SK-N-SH (cell line): Measurements from ENCODE around the gene LAMC2. TPM values are rescaled to one million over a fixed set of nuclear protein-coding genes. Genes with fewer than 3 reads are reported as not detected.

Experiments
- CTCF ChIA-PET: fragments of 300-600, 350-600 bp; formaldehyde crosslinking; extraction: SDS; loops from one replicate; lab custom pipeline; 2021; lab: Yijun Ruan, JAX
- POLR2A ChIA-PET: fragments of 350-600 bp; sonication (Branson Sonifier 250); formaldehyde crosslinking; extraction: SDS; loops from one replicate; lab custom pipeline; 2020; ENCODE audit warnings: antibody characterized with exemption, inconsistent platforms; lab: Yijun Ruan, JAX
- DNase-seq: peaks from one replicate; pipeline ENCODE4 v3.0.0; 2012
- H2AFZ ChIP-seq: fragments of 200-600 bp; sonication (generic); 2 replicates; pipeline ENCODE4 v1.8.1; 2016; ENCODE audit warnings: antibody characterized with exemption, mild to moderate bottlenecking, low read depth
- H3F3A ChIP-seq: fragments of 200-600 bp; sonication (generic); replicated peaks from 2 replicates; pipeline ENCODE3; 2016; ENCODE audit warnings: antibody characterized with exemption, mild to moderate bottlenecking; ENCODE audit not compliant: insufficient read depth
- H3K27ac ChIP-seq, 2 experiments: fragments of 200-500 bp in 1 of 2; fragments of 200-600 bp in 1 of 2; sonication (Bioruptor generic) in 1 of 2; sonication (generic), shearing (Covaris generic) in 1 of 2; 2 replicates each; pipeline versions ENCODE4 v1.5.1 to v1.6.1; 2014 to 2016; ENCODE audit warnings: low read depth in 2 of 2, inconsistent platforms in 1 of 2, low read length in 1 of 2, mild to moderate bottlenecking in 1 of 2, mixed read lengths in 1 of 2
- H3K27me3 ChIP-seq: fragments of 200-600 bp; sonication (generic), shearing (Covaris generic); 2 replicates; pipeline ENCODE4 v1.6.1; 2016; ENCODE audit warnings: mixed run types; ENCODE audit not compliant: insufficient read depth
- H3K36me3 ChIP-seq, 2 experiments: fragments of 200-500 bp in 1 of 2; fragments of 200-600 bp in 1 of 2; sonication (Bioruptor generic) in 1 of 2; sonication (generic) in 1 of 2; replicated peaks in 1 of 2; 2 replicates each; pipeline versions ENCODE3 to v1.5.1; 2014 to 2016; ENCODE audit warnings: low read length in 1 of 2, mild to moderate bottlenecking in 1 of 2; ENCODE audit not compliant: insufficient read depth in 2 of 2, control insufficient read depth in 1 of 2
- H3K4me1 ChIP-seq, 2 experiments: fragments of 200-500 bp in 1 of 2; fragments of 200-600 bp in 1 of 2; sonication (Bioruptor generic) in 1 of 2; sonication (generic), shearing (Covaris generic) in 1 of 2; 2 replicates each; pipeline versions ENCODE4 v1.5.1 to v1.6.1; 2014 to 2016; ENCODE audit warnings: low read depth in 1 of 2, low read length in 1 of 2, mixed run types in 1 of 2; ENCODE audit not compliant: insufficient read depth in 2 of 2, control insufficient read depth in 1 of 2
- H3K4me2 ChIP-seq: fragments of 200-600 bp; sonication (generic), shearing (Covaris generic); 2 replicates; pipeline ENCODE4 v1.6.1; 2017; ENCODE audit warnings: mixed run types
- H3K4me3 ChIP-seq, 2 experiments: fragments of 200-500 bp in 1 of 2; fragments of 200-600 bp in 1 of 2; sonication (Bioruptor generic) in 1 of 2; sonication (generic), shearing (Covaris generic) in 1 of 2; 2 replicates each; pipeline versions ENCODE4 v1.5.1 to v1.8.1; 2014 to 2016; ENCODE audit warnings: low read depth in 2 of 2, inconsistent platforms in 1 of 2, low read length in 1 of 2, mild to moderate bottlenecking in 1 of 2, mixed read lengths in 1 of 2, moderate library complexity in 1 of 2
- H3K79me2 ChIP-seq: fragments of 200-600 bp; sonication (generic); 2 replicates; pipeline ENCODE4 v1.8.1; 2017; ENCODE audit warnings: mild to moderate bottlenecking; ENCODE audit not compliant: insufficient read depth
- H3K9ac ChIP-seq: fragments of 200-600 bp; sonication (generic); 2 replicates; pipeline ENCODE4 v1.6.1; 2017; ENCODE audit warnings: mixed run types
- H3K9me2 ChIP-seq: fragments of 200-600 bp; sonication (generic); 2 replicates; pipeline ENCODE4 v1.6.1; 2017; ENCODE audit warnings: mixed run types
- H3K9me3 ChIP-seq: fragments of 200-600 bp; sonication (generic); 2 replicates; pipeline ENCODE4 v1.6.1; 2017; ENCODE audit warnings: mixed run types, mild to moderate bottlenecking, moderate library complexity
- H4K20me1 ChIP-seq: fragments of 200-600 bp; sonication (generic); 2 replicates; pipeline ENCODE4 v1.6.1; 2017; ENCODE audit warnings: mild to moderate bottlenecking, mixed run types; ENCODE audit not compliant: insufficient read depth
- ELF1 ChIP-seq: IDR thresholded peaks from 2 replicates; pipeline ENCODE4 v1.4.0; 2012
- FOSL2 ChIP-seq: IDR thresholded peaks from 2 replicates; pipeline ENCODE4 v1.4.0; 2012; ENCODE audit warnings: low read depth, mild to moderate bottlenecking, moderate library complexity, borderline replicate concordance
- FOXJ3 ChIP-seq: sonication (generic); formaldehyde crosslinking; IDR thresholded peaks from 2 replicates; pipeline ENCODE4 v1.5.1; 2020; ENCODE audit warnings: mild to moderate bottlenecking, missing genetic modification reagents
- GABPA ChIP-seq: IDR thresholded peaks from 2 replicates; pipeline ENCODE4 v1.4.0; 2012; ENCODE audit warnings: low read depth, mild to moderate bottlenecking
- GATA2 ChIP-seq: sonication (generic); formaldehyde crosslinking; IDR thresholded peaks from 2 replicates; pipeline ENCODE4 v1.5.0; 2020; ENCODE audit warnings: mild to moderate bottlenecking, missing genetic modification reagents
- MEF2A ChIP-seq: IDR thresholded peaks from 2 replicates; pipeline ENCODE4 v1.4.0; 2012; ENCODE audit warnings: low read depth, borderline replicate concordance
- MXI1 ChIP-seq: IDR thresholded peaks from 2 replicates; pipeline ENCODE4 v1.6.1; 2012; ENCODE audit warnings: mild to moderate bottlenecking, low read depth, low read length, improper control_type of control experiment
- NRF1 ChIP-seq: IDR thresholded peaks from 2 replicates; pipeline ENCODE4 v1.6.1; 2012; ENCODE audit warnings: low read depth, mild to moderate bottlenecking, low read length
- POLR2AphosphoS5 ChIP-seq: IDR thresholded peaks from 2 replicates; pipeline ENCODE4 v1.6.1; 2012; ENCODE audit warnings: low read depth, low read length
- RAD21 ChIP-seq: IDR thresholded peaks from 2 replicates; pipeline ENCODE4 v1.6.1; 2012; ENCODE audit warnings: mild to moderate bottlenecking, low read length
- TCF12 ChIP-seq: IDR thresholded peaks from 2 replicates; pipeline ENCODE4 v1.4.0; 2012
- TEAD4 ChIP-seq: IDR thresholded peaks from 2 replicates; pipeline ENCODE4 v1.4.0; 2012; ENCODE audit warnings: mild to moderate bottlenecking, borderline replicate concordance; ENCODE audit not compliant: insufficient read depth
- YY1 ChIP-seq: IDR thresholded peaks from 2 replicates; pipeline ENCODE4 v1.4.0; 2012; ENCODE audit warnings: low read depth, mild to moderate bottlenecking
- WGBS: methylation state at CpG from one replicate; pipeline ENCODE4 v1.1.6; 2017; ENCODE audit warnings: low lambda C conversion rate; 5-methylcytosine and 5-hydroxymethylcytosine counted together
- polyA plus RNA-seq, 3 experiments: library from polyadenylated mRNA; depleted of rRNA; stranded (reverse); fragments of >200 nt; gene quantifications; 2 replicates each; pipeline ENCODE4 v1.2.3, GENCODE V29; 2012
- TF ChIP-seq, protein P1 (sequence below): IDR thresholded peaks from 2 replicates; pipeline ENCODE4 v1.4.0; 2012; ENCODE audit warnings: low read depth, borderline replicate concordance
- TF ChIP-seq, protein P2 (sequence below): IDR thresholded peaks from 2 replicates; pipeline ENCODE4 v1.4.0; 2012; ENCODE audit warnings: low read depth, borderline replicate concordance
- TF ChIP-seq, protein P3 (sequence below): IDR thresholded peaks from 2 replicates; pipeline ENCODE4 v1.4.0; 2012; ENCODE audit warnings: low read depth
- TF ChIP-seq, protein P4 (sequence below): fragments of 150-350 bp; IDR thresholded peaks from 2 replicates; pipeline ENCODE4 v1.6.1; 2017; ENCODE audit warnings: antibody characterized with exemption, low read length, low read depth, borderline replicate concordance
- TF ChIP-seq, protein P5 (sequence below): IDR thresholded peaks from 2 replicates; pipeline ENCODE4 v1.6.1; 2012; ENCODE audit warnings: mild to moderate bottlenecking, low read depth, low read length, moderate library complexity

The LAMC2 gene
- polyA plus RNA-seq, 1 of the 3 experiments (the other 2 are of a cell fraction): 0.15 TPM

DNA sequence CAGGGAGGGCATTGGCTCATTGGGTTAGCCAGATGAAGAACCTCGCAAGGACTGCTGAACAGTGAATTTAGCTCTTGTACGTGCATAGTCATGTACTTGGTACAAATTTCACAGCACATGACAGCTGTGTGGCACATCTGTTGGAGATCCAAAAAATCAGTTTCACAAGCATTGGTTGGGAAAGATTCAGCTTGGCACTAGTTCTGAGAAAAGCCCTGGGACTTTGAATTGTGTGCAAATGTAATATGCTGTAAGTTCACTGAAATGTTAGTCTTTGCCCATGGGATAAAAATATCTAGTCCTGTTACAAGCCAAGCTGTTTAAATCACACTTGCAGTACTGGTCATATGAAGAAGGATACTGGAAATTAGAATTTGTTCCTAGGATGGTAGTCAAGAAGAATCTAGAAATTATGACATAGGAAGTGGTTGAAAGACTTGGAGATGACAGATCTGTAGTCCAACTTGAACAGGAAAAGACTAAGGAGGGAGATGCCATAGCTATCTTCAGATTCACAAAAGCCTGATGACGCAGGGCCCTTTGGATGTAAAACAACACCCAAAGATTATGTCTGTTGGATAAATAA lies 19.2 kb downstream of the LAMC2 start:
- Histone ChIP-seq H3K4me3 (no peak overlapping the region), H2AFZ (no peak overlapping the region; the same call in 1 of the 2 replicates), H3K27ac (no peak overlapping the region), H3K9ac (no peak overlapping the region), H3K9me2 (no peaks in the 10 kb centered on the region), H3F3A (no peaks in the 10 kb centered on the region), H3K4me2 (no peak overlapping the region), H3K27me3 (no peaks in the 10 kb centered on the region), H3K4me1 (no peaks in the 10 kb centered on the region), H3K36me3 (no peaks in the 10 kb centered on the region)
- CTCF ChIA-PET: interaction anchor here (0.6 to 0.9 kb wide), 3 partner anchors 22 to 77 kb away, joined by 3 read pairs; no protein-coding TSS in a partner anchor
- WGBS: 99% methylated on average over 3 of the region's 3 CpGs
- no peak for DNase-seq
- no peak for TF ChIP-seq GATA2
- TF ChIP-seq FOXJ3 (CRISPR knock-in tag): no peak
- no peak for TF ChIP-seq TCF12
- TF ChIP-seq, protein P1, sequence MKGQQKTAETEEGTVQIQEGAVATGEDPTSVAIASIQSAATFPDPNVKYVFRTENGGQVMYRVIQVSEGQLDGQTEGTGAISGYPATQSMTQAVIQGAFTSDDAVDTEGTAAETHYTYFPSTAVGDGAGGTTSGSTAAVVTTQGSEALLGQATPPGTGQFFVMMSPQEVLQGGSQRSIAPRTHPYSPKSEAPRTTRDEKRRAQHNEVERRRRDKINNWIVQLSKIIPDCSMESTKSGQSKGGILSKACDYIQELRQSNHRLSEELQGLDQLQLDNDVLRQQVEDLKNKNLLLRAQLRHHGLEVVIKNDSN: no peak
- no peak for TF ChIP-seq POLR2AphosphoS5
- no peak for TF ChIP-seq MXI1
- TF ChIP-seq, protein P2, sequence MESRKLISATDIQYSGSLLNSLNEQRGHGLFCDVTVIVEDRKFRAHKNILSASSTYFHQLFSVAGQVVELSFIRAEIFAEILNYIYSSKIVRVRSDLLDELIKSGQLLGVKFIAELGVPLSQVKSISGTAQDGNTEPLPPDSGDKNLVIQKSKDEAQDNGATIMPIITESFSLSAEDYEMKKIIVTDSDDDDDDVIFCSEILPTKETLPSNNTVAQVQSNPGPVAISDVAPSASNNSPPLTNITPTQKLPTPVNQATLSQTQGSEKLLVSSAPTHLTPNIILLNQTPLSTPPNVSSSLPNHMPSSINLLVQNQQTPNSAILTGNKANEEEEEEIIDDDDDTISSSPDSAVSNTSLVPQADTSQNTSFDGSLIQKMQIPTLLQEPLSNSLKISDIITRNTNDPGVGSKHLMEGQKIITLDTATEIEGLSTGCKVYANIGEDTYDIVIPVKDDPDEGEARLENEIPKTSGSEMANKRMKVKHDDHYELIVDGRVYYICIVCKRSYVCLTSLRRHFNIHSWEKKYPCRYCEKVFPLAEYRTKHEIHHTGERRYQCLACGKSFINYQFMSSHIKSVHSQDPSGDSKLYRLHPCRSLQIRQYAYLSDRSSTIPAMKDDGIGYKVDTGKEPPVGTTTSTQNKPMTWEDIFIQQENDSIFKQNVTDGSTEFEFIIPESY: no peak
- no peak for TF ChIP-seq ELF1
- TF ChIP-seq YY1: no peak
- TF ChIP-seq FOSL2: no peak
- no peak for TF ChIP-seq RAD21
- no peak for TF ChIP-seq GABPA
- no peak for TF ChIP-seq TEAD4
- TF ChIP-seq, protein P3, sequence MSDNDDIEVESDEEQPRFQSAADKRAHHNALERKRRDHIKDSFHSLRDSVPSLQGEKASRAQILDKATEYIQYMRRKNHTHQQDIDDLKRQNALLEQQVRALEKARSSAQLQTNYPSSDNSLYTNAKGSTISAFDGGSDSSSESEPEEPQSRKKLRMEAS: no peak
- TF ChIP-seq, all 33 proteins: peak for 0
- Histone ChIP-seq H3K79me2 (no peaks in the 10 kb centered on the region), H3K9me3 (no peaks in the 10 kb centered on the region), H4K20me1 (no peaks in the 10 kb centered on the region)
- POLR2A ChIA-PET: no interaction called here

DNA sequence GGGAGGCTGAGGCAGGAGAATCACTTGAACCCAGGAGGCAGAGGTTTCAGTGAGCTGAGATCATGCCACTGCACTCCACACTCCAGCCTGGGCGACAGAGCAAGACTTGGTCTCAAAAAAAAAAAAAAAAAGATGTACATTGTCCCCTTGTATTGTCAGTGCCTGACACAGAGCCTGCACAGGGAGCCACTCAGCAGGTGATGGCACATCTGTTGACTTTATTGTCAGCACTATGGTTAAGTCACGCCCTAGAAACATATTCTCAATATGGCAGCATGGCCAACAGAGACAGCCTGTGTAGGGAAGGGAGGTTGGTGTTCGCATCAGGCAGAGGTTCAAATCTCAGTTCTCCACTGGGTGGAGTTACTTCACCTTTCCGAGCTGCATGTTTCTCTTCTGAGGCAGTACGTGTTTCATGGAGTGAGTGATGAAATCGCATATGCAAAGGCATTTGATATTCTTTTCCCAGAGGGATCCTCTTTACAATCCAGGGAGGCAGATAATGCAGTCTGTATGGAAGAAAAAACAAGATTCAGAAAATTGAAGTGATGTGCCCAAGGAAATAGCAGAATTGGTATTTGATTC lies 20.6 kb downstream of the LAMC2 start:
- ChIA-PET CTCF (no interaction called here), POLR2A (no interaction called here)
- Histone ChIP-seq H3K9ac (no peak overlapping the region), H2AFZ (no peak overlapping the region), H3K4me3 (no peak overlapping the region), H3K36me3 (no peaks in the 10 kb centered on the region), H3K27me3 (no peaks in the 10 kb centered on the region), H3K4me1 (no peaks in the 10 kb centered on the region), H3K9me2 (no peaks in the 10 kb centered on the region), H3K27ac (no peak overlapping the region), H3K9me3 (no peaks in the 10 kb centered on the region), H3K4me2 (no peak overlapping the region), H3K79me2 (no peaks in the 10 kb centered on the region), H4K20me1 (no peaks in the 10 kb centered on the region), H3F3A (no peaks in the 10 kb centered on the region)
- 86% methylated on average over 6 of the region's 6 CpGs for WGBS
- DNase-seq: no peak
- no peak for TF ChIP-seq NRF1
- TF ChIP-seq, protein P4, sequence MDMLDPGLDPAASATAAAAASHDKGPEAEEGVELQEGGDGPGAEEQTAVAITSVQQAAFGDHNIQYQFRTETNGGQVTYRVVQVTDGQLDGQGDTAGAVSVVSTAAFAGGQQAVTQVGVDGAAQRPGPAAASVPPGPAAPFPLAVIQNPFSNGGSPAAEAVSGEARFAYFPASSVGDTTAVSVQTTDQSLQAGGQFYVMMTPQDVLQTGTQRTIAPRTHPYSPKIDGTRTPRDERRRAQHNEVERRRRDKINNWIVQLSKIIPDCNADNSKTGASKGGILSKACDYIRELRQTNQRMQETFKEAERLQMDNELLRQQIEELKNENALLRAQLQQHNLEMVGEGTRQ: no peak
- TF ChIP-seq MEF2A: no peak
- no peak for TF ChIP-seq TEAD4
- TF ChIP-seq YY1: no peak
- TF ChIP-seq, protein P1: no peak
- no peak for TF ChIP-seq TCF12
- TF ChIP-seq, protein P5, sequence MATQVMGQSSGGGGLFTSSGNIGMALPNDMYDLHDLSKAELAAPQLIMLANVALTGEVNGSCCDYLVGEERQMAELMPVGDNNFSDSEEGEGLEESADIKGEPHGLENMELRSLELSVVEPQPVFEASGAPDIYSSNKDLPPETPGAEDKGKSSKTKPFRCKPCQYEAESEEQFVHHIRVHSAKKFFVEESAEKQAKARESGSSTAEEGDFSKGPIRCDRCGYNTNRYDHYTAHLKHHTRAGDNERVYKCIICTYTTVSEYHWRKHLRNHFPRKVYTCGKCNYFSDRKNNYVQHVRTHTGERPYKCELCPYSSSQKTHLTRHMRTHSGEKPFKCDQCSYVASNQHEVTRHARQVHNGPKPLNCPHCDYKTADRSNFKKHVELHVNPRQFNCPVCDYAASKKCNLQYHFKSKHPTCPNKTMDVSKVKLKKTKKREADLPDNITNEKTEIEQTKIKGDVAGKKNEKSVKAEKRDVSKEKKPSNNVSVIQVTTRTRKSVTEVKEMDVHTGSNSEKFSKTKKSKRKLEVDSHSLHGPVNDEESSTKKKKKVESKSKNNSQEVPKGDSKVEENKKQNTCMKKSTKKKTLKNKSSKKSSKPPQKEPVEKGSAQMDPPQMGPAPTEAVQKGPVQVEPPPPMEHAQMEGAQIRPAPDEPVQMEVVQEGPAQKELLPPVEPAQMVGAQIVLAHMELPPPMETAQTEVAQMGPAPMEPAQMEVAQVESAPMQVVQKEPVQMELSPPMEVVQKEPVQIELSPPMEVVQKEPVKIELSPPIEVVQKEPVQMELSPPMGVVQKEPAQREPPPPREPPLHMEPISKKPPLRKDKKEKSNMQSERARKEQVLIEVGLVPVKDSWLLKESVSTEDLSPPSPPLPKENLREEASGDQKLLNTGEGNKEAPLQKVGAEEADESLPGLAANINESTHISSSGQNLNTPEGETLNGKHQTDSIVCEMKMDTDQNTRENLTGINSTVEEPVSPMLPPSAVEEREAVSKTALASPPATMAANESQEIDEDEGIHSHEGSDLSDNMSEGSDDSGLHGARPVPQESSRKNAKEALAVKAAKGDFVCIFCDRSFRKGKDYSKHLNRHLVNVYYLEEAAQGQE: no peak
